ENCODE data around the gene PAPPA2. TPM values are rescaled to one million over a fixed set of nuclear protein-coding genes. Genes with fewer than 3 reads are reported as not detected.

The PAPPA2 gene
- total and polyA plus RNA-seq, 2 of the 4 experiments (the other 2 are of a cell fraction): 0.10 to 0.18 TPM

GRCh38 chr1:176436251-176436650 lies 26.7 kb upstream of the PAPPA2 start:
- ChIA-PET POLR2A (ENCODE audit: unreplicated experiment) (no interaction called here), CTCF (no interaction called here)
- H3K18ac ChIP-seq (ENCODE audit: low read depth, low read length): no peak overlapping the region
- dilution Hi-C loops (cut with HindIII; ENCODE audit: low sequenced_read_pairs, unreplicated experiment) (no loop called here), intact Hi-C loops (cut with micrococcal nuclease) (no loop called here), in situ Hi-C loops (cut with MboI; ENCODE audit: low sequenced_read_pairs) (no loop called here)
- H3K23ac ChIP-seq (ENCODE audit: low read depth, low read length): no peak overlapping the region
- no peak overlapping the region for H4K91ac ChIP-seq (ENCODE audit: insufficient read depth, low read depth, low read length)
- H3K4me2 ChIP-seq (ENCODE audit: low read depth, low read length): no peak overlapping the region
- H3K27me3 ChIP-seq (ENCODE audit: control insufficient read depth, insufficient read depth, low read length): no peaks in the 10 kb centered on the region
- H3K56ac ChIP-seq (ENCODE audit: extremely low read depth, insufficient read depth, low read length): no peak overlapping the region
- no peaks in the 10 kb centered on the region for H4K20me1 ChIP-seq (ENCODE audit: insufficient read depth, low read length)
- H3K9me3 ChIP-seq (ENCODE audit: control insufficient read depth, insufficient read depth, low read length): no peaks in the 10 kb centered on the region
- no peak overlapping the region for H3K4me3 ChIP-seq (ENCODE audit: insufficient read depth, low read depth, low read length)
- TF ChIP-seq RAD21 (IDR thresholded peaks at IDR 0.05; ENCODE audit: low read length) (no peak), MAZ (IDR thresholded peaks at IDR 0.05; ENCODE audit: borderline replicate concordance, low read depth, low read length) (no peak), SMC3 (IDR thresholded peaks at IDR 0.05; ENCODE audit: low read depth, low read length) (no peak), RCOR1 (IDR thresholded peaks at IDR 0.05; ENCODE audit: insufficient replicate concordance, low read length) (no peak), BHLHE40 (IDR thresholded peaks at IDR 0.05; ENCODE audit: low read depth, low read length) (no peak), MAFK (IDR thresholded peaks at IDR 0.05; ENCODE audit: low read depth, low read length) (no peak), CTCF (conservative IDR thresholded peaks at IDR 0.05; ENCODE audit: low read depth, low read length) (no peak), POLR2A (IDR thresholded peaks at IDR 0.05; ENCODE audit: low read depth, low read length) (no peak)
- H3K27ac ChIP-seq (ENCODE audit: insufficient read depth, low read length): no peak overlapping the region
- no peaks in the 10 kb centered on the region for H3K4me1 ChIP-seq (ENCODE audit: control insufficient read depth, insufficient read depth, low read length)
- no peaks in the 10 kb centered on the region for H3K9me1 ChIP-seq (ENCODE audit: insufficient read depth, low read length)
- DNase-seq (no peak), ATAC-seq (ENCODE audit: low read depth) (no peak)
- no peak overlapping the region for H2AK5ac ChIP-seq (ENCODE audit: low read depth, low read length)
- H2BK15ac ChIP-seq (ENCODE audit: low read depth, low read length): no peak overlapping the region
- no peak overlapping the region for H2BK20ac ChIP-seq (ENCODE audit: low read depth, low read length)
- H4K8ac ChIP-seq (ENCODE audit: low read depth in 2 of 2, low read length in 2 of 2): no peak overlapping the region
- H3K79me1 ChIP-seq (ENCODE audit: low read depth in 1 of 2, low read length in 2 of 2): no peaks in the 10 kb centered on the region
- no peak overlapping the region for H2BK120ac ChIP-seq (ENCODE audit: low read depth, low read length)
- no TSS peak for BruUV-seq (replicated peaks)
- H4K5ac ChIP-seq (ENCODE audit: low read depth, low read length): no peak overlapping the region
- no peak overlapping the region for H2AFZ ChIP-seq (replicated peaks; ENCODE audit: low read length, poor library complexity)
- no peak overlapping the region for H3K14ac ChIP-seq (replicated peaks; ENCODE audit: low read depth, low read length)
- no peaks in the 10 kb centered on the region for H3K36me3 ChIP-seq (ENCODE audit: control insufficient read depth, insufficient read depth, low read length)
- no peak overlapping the region for H2BK5ac ChIP-seq (ENCODE audit: low read depth, low read length, poor library complexity, severe bottlenecking)
- H3K9ac ChIP-seq (ENCODE audit: low read depth, low read length): no peak overlapping the region
- no peak overlapping the region for H2AK9ac ChIP-seq (replicated peaks; ENCODE audit: low read depth, low read length, poor library complexity)
- no peak overlapping the region for H3K4ac ChIP-seq (ENCODE audit: low read depth, low read length)
